NOMO-1 treated with dmso at 0.1 percent for 144 hours (cell line): ENCODE results near the gene ACTR3.

Experiments used
- DNase-seq: peaks from one replicate; lab custom pipeline; 2025; ENCODE audit not compliant: unreplicated experiment; lab: John Stamatoyannopoulos, UW

ACTR3 gene

DNA sequence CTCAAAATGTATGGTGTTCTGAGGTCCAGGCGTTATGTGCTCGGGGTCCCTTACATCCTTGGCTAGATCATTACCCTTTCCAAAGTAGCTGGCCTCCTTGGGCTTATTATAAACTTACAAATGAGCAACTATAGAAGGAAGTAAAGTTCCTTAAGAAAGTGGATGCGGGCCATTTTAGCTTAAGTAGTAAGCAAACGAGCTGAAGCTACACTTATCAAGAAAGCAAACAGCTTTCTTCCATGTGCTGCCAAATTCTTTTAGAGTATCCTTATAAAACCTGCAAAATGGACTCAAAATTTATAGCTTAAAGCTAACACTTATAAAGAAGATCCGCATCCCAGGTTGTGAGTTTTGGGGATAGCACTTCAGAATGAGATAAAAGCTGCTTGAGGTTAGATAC, 75.3 kb downstream of the ACTR3 start:
- no peak for DNase-seq

GRCh38 chr2:113965644-113966043, 75.8 kb downstream of the ACTR3 start:
- peak; percentile 11 for DNase-seq

DNA sequence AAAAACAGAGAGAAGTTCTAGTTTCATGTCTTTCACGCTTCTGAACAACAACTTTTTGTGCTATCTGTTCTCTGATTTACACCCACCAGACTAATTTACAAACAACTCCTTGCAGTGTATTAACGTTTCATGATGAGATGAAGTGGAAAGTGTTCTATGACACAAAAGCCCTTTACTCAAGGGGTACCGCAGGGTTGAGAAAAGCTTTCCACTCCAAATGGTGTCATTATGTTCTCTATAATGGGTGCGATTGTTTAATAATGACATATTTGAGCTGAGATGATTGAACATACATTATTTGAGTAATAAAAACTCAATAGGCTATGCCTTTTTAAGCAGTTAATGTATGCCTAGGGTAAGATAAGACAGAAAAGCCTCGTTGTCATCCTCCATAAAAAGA, 76.3 kb downstream of the ACTR3 start:
- DNase-seq, result no peak

- DNase-seq, result no peak
Measured at GRCh38 chr2:113966832-113967231, 76.9 kb downstream of the ACTR3 start.

- DNase-seq, result no peak
Measured at GRCh38 chr2:113967272-113967671, 77.4 kb downstream of the ACTR3 start.

DNA sequence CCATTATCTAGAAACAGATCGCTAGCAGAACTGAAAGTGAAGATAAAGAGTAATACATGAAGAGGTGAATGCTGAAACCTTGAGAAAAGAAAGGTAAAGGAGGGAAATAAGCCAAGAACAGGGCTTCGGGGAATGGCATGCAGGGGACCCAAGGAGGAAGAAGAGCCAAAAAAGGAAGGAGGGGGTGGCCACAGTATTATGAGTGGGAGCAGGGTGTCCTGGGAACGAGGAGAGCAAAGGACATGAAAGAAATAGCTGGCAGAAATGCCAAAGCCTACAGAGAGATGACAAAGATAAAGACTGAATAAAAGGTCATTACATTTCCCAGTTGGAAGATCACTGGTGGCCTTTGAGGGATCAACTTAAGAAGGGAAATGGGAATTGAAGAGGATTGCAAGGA, 82.9 kb downstream of the ACTR3 start:
- no peak for DNase-seq

DNA sequence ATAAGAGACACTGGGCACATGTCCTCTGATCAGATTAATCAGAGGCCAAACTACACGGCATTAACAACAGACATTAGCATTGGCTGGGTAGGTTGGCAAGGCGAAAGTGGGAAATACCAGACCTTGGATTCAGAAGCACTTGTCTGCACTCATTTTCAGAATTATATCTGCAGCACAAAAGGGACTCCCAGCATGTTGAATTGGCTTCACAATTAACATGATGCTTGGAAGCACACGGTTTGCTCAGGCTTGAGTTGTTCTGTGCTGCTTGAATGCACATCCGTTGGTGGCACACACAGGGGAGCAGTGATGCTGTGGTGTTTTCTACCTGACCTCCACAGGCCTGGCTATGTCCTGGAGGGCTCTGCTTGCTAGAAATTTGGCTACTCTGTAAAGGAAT, 83.9 kb downstream of the ACTR3 start:
- DNase-seq, result no peak

DNA sequence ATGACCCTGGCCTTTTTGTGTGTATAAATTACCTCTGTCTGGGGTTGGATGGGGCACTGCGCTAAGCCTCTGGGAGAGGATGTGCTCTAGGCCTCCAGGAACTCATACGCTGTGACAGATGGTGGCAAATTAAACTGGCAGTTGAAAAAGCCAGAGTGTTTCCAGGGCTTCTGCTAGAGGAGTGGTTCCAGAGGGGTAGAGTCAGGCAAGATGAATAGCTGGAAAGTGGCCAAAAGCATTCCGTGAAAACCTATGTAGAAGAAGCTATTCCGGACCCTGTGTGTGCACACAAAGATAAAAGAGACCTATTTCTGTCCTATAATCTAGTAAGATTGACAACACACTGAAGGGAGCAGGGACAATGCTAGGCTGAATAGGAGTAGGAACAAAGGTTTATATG, 84.8 kb downstream of the ACTR3 start:
- DNase-seq, result no peak

GRCh38 chr2:113976277-113976928, 86.5 kb downstream of the ACTR3 start:
- DNase-seq, result no peak

DNA sequence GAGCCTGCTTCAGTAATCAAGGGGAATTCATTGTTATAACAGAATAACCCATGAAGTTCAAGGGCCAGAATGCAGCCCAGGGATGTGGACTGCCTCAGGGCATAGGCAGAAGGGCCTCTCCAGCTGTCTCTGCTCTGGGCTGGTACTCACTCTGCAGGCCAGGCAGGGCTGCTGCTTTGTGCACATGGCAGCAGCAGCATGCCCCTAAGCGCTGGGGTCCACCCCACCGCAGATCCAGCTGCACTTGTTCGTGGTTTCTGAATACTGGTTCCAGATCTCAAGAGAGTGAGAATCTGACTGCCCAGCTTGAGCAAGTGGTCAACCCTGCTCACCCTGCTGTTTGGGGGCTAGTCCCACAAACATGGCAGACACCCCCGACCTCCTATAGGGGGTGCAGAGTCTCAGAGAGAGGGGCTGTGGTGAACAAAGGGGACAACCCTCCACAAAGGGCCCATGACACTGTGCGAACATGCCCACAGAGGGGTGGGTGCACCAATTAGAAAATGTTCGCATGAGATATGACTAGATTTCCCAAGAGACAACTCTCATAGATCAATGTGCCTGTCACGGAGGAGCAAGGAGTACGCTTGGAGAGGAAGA, 87.3 kb downstream of the ACTR3 start:
- DNase-seq, result no peak

- no peak for DNase-seq
Measured at GRCh38 chr2:113977660-113978523, 88.0 kb downstream of the ACTR3 start.

- no peak for DNase-seq
Measured at GRCh38 chr2:113978524-113979190, 88.8 kb downstream of the ACTR3 start.

DNA sequence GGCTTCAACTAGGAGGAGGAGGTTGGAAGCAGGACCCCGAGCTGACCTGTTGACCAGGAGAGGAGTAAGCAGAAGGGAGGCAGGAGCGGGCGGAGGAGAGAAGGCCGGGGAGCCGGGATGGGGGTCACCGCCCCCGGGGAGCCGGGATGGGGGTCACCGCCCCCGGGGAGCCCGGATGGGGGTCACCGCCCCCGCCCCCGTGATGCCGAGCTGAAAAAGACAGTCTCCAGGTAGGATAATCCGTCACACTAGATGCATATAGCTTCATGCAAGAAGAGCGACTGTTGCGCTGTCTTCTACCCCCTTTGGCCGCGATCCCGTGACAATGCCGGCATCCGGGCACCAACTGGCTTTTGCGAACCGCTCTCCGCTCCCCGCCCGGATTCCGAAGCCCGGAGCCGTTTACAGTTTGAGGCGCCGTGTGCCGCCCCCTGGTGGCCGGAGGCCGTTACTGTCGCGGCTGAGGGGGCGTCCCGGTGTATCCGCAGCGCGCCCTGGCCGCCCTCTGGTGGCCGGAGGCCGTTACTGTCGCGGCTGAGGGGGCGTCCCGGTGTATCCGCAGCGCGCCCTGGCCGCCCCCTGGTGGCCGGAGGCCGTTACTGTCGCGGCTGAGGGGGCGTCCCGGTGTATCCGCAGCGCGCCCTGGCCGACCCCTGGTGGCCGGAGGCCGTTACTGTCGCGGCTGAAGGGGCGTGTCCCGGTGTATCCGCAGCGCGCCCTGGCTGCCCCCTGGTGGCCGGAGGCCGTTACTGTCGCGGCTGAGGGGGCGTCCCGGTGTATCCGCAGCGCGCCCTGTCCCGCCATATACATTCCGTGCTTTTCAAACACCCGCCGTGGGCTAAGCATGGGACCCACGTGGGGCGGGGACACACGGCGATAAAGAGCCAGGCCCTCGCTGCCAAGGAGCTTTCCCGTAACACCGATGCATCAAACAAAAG, 89.6 kb downstream of the ACTR3 start:
- no peak for DNase-seq

GRCh38 chr2:113980946-113981345, 91.1 kb downstream of the ACTR3 start:
- DNase-seq, result no peak

DNA sequence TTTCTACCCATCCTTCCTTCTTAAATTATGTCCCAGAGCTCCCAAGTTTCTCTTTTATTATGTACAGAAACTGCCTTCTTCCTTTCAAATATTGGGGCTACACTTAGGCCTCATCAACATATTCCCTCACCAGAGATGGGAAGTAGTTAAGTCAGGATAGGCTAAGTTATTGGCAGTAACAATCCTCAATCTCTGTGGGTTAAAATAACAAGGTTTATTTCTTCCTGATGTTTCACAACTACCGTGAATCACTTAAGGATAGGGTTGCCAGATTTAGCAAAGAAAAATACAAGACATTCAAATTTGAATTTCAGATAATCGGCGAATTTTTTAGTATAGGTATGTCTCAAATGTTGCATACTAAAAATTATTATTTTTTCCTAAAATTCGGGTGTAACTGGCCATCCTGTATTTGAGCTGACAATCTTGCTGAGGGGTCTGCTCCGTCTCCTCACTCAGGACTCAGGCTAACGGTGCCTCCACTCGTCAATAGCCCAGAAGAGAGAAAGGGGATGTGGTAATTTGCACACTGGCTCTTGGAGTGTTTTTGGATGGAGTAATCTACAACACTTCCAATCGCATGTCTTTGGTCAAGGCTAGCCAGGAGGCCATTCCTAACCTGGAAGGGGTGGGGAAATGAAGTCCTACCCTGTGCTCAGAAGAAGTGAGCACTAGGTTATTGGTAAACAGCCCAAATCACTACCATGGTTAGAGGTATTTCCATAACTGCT, 91.7 kb downstream of the ACTR3 start:
- DNase-seq, result no peak

DNA sequence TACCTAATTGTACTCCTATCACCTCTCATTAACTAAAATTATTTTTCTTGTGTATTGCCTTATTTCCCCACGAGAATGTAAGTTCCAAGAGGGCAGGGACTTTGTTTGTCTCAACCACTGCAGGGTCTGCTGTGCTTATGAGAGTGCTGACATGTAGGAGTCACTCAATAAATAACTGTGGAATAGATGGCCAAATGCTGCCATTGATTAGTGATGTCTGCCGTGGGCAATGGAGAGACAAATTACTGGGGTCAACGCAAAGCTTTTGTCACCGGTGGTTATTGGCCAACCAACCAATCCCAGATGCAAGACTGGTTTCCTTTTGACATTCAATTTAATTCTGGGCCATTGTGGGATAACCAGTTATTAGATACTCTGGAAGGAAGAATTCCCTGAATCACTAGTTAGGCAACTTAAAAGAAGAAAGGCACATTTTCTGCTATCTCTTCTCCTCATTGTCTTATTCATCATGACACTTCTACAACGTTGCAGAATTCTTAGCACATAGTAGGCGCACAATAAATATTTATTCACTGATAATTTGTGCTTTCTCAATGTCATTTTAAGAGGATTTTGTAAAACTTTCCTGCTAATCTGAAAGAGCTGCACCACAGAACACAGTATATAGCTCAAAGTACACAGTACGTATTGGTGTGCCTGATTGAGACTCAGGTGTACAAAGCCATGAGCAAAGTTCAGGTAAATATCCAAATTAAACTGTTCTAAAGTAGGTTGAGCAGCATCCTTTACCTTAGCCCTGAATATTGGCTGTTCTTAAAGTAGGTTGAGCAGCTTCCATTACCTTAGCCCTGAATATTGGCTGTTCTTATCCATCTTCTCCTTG, 95.9 kb downstream of the ACTR3 start:
- DNase-seq, result no peak

DNA sequence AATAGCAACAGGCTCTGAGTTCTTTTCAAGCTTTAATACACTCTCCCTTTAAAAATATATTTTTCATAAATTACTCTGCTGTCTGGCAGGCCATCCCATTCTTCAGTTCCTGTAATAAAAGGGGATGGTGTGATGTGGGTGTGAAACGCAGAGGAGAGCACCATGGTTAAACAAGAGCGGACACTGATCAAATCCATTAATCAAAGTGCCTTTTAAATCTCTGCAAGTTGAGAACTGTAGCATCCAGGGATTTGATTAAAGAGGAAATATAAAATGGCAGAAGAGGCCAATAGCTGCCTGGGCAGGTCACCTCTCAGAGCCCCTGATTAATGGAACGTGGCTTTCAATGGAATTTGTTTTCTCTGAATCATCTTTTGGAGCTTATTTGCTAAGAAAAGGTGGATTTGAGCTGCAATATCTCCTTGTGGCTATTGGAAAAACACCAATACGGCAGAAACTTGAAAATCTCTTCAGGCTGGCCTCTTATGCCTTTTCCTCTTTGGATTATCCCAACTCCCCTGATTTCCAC, 96.9 kb downstream of the ACTR3 start:
- no peak for DNase-seq

GRCh38 chr2:113992090-113992489, 102.2 kb downstream of the ACTR3 start:
- no peak for DNase-seq
